Astrocyte (in vitro differentiated cells and primary cell): ENCODE measurements around the gene DNAJC27.

ENCODE experiments used
- CTCF ChIP-seq: IDR thresholded peaks from 2 replicates; pipeline ENCODE4 v1.5.1; 2011; ENCODE audit warnings: low read depth, mild to moderate bottlenecking, inconsistent platforms, low read length, moderate library complexity; ENCODE audit not compliant: insufficient read depth
- EZH2 ChIP-seq: IDR thresholded peaks from 2 replicates; pipeline ENCODE4 v1.6.1; 2012; ENCODE audit warnings: mild to moderate bottlenecking, low read length, inconsistent platforms; ENCODE audit not compliant: insufficient read depth

DNA sequence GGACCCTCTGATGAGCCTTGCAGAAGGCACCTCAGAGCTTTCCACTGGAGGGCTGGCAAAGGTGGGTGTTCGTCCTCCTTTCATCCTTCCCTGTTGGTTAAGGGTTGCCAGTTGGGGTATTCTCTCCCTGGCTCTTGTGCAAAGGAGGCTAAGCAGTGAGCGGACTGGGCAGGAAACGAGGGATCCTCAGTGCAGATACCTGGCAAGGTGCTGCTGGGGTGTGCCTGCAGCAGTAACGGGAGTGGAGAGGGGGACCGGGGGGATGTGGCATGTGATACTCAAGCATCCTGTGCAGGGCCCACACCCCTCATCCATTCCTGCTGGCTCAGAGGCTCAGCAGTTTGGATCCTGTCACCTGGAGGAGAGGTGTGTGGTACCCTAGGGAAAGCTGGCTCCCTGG is 47.5 kb downstream of the DNAJC27 start:
- TF ChIP-seq CTCF, result no peak
- no peak for TF ChIP-seq EZH2
